ENCODE results near the gene CLEC4E. TPM values are rescaled to one million over a fixed set of nuclear protein-coding genes. Genes with fewer than 3 reads are reported as not detected.

CLEC4E gene
- total RNA-seq, 1 donor from 2014 or later = not detected

Small RNA genes within 50 kb of the gene (small RNA-seq; reads per million reads assigned to genes)
- not detected for gene RNU6-275P (ENCODE audit: low replicate concordance)

Other genes with a start within 250 kb of the CLEC4E start
- not detected for gene CLEC6A, start 84.9 kb downstream of the CLEC4E start, total RNA-seq
- gene CLEC4D, start 27.4 kb downstream of the CLEC4E start, total RNA-seq = not detected
- not detected for gene AICDA, start 72.0 kb upstream of the CLEC4E start, total RNA-seq
- gene MFAP5, start 121.9 kb upstream of the CLEC4E start, total RNA-seq = 1.7 TPM
- gene RIMKLB, start 157.1 kb upstream of the CLEC4E start, total RNA-seq = 110 TPM